ENCODE results near the gene SPTB. TPM values are rescaled to one million over a fixed set of nuclear protein-coding genes. Genes with fewer than 3 reads are reported as not detected.

The SPTB gene
- total and polyA plus RNA-seq, 10 of the 15 experiments (the other 5 are each of a cell fraction or from before 2014, with no cell fraction given), result under 0.01 to 0.04 (median 0.02) TPM; not detected in 4

GRCh38 chr14:64928239-64929013 lies 48.7 kb upstream of the SPTB start (continued):
- TF ChIP-seq MEF2A (IDR thresholded peaks at IDR 0.05; ENCODE audit: insufficient read depth, low read depth, low read length) (no peak), SREBF2 (IDR thresholded peaks at IDR 0.05; ENCODE audit: low read length) (no peak), IRF3 (IDR thresholded peaks at IDR 0.05) (no peak), SIN3A (IDR thresholded peaks at IDR 0.05; ENCODE audit: low read depth, low read length) (no peak), FOS (IDR thresholded peaks at IDR 0.05; ENCODE audit: borderline replicate concordance, extremely low read depth, insufficient read length) (no peak), BHLHE40 (IDR thresholded peaks at IDR 0.05; ENCODE audit: borderline replicate concordance in 1 of 2, low read depth in 2 of 2, low read length in 1 of 2) (no peak), NFYB (IDR thresholded peaks at IDR 0.05; ENCODE audit: insufficient read depth, low read depth, low read length) (no peak), POLR2A (IDR thresholded peaks at IDR 0.05; ENCODE audit: low read depth, low read length) (no peak), SRF (IDR thresholded peaks at IDR 0.05; ENCODE audit: low read depth in 2 of 2, low read length in 2 of 2) (no peak), SIX5 (IDR thresholded peaks at IDR 0.05; ENCODE audit: low read depth, low read length, severe bottlenecking) (no peak), CREB1 (IDR thresholded peaks at IDR 0.05; ENCODE audit: low read depth) (no peak), ATF7 (IDR thresholded peaks at IDR 0.05; ENCODE audit: low read depth) (0 out of 2 replicates have a peak, but pooled peaks have one; percentile 27), RBBP5 (conservative IDR thresholded peaks at IDR 0.05) (no peak), DPF2 (IDR thresholded peaks at IDR 0.05) (no peak), ETV6 (conservative IDR thresholded peaks at IDR 0.05 in 1 of 2, IDR thresholded peaks at IDR 0.05 in 1 of 2; ENCODE audit: borderline replicate concordance in 1 of 2, low read depth in 1 of 2) (no peak), STAT1 (conservative IDR thresholded peaks at IDR 0.05) (no peak), IKZF2 (IDR thresholded peaks at IDR 0.05) (peak in 1 of 2 experiments; percentile 69; a peak in 1 of 4 replicates), KLF5 (IDR thresholded peaks at IDR 0.05; ENCODE audit: partially characterized antibody) (no peak)
- TF ChIP-seq, protein P1, sequence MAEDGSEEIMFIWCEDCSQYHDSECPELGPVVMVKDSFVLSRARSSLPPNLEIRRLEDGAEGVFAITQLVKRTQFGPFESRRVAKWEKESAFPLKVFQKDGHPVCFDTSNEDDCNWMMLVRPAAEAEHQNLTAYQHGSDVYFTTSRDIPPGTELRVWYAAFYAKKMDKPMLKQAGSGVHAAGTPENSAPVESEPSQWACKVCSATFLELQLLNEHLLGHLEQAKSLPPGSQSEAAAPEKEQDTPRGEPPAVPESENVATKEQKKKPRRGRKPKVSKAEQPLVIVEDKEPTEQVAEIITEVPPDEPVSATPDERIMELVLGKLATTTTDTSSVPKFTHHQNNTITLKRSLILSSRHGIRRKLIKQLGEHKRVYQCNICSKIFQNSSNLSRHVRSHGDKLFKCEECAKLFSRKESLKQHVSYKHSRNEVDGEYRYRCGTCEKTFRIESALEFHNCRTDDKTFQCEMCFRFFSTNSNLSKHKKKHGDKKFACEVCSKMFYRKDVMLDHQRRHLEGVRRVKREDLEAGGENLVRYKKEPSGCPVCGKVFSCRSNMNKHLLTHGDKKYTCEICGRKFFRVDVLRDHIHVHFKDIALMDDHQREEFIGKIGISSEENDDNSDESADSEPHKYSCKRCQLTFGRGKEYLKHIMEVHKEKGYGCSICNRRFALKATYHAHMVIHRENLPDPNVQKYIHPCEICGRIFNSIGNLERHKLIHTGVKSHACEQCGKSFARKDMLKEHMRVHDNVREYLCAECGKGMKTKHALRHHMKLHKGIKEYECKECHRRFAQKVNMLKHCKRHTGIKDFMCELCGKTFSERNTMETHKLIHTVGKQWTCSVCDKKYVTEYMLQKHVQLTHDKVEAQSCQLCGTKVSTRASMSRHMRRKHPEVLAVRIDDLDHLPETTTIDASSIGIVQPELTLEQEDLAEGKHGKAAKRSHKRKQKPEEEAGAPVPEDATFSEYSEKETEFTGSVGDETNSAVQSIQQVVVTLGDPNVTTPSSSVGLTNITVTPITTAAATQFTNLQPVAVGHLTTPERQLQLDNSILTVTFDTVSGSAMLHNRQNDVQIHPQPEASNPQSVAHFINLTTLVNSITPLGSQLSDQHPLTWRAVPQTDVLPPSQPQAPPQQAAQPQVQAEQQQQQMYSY (CRISPR knock-in tag; IDR thresholded peaks at IDR 0.05), result no peak
